Stimulated activated CD4-positive, alpha-beta T cell treated with anti-CD3 and anti-CD28 coated beads, TNF-alpha, amount 100 ng/mL, for 1 hour (primary cell): ENCODE results near the gene HOXD12.

Experiments
- DNase-seq, 3 donors: peaks; one replicate each; pipeline ENCODE4 v3.0.0-alpha.2; 2020; ENCODE audit warnings: low read depth in 3 of 3, low spot score in 1 of 3

The HOXD12 gene

GRCh38 chr2:176099728-176100546 lies at the start of gene HOXD12:
HOXD12 (plus strand) TSS chr2:176099795; CDS start chr2:176099802, 7 bp downstream.
- DNase-seq = no peak

GRCh38 chr2:176056406-176056805 lies 43.2 kb upstream of the HOXD12 start:
- DNase-seq = no peak

GRCh38 chr2:176063958-176064357 lies 35.6 kb upstream of the HOXD12 start:
- DNase-seq = no peak

GRCh38 chr2:176066645-176067588 lies 32.7 kb upstream of the HOXD12 start:
- DNase-seq = no peak

- no peak for DNase-seq
Measured at GRCh38 chr2:176067589-176068418, 31.8 kb upstream of the HOXD12 start.

- DNase-seq = no peak
Measured at GRCh38 chr2:176068419-176068832, 31.2 kb upstream of the HOXD12 start.

GRCh38 chr2:176071330-176072291 lies 28.0 kb upstream of the HOXD12 start:
- no peak for DNase-seq

- no peak for DNase-seq
Measured at GRCh38 chr2:176072292-176072669, 27.3 kb upstream of the HOXD12 start.

GRCh38 chr2:176072951-176073904 lies 26.4 kb upstream of the HOXD12 start:
- no peak for DNase-seq

GRCh38 chr2:176074919-176075425 lies 24.6 kb upstream of the HOXD12 start:
- DNase-seq = no peak

GRCh38 chr2:176075481-176075880 lies 24.1 kb upstream of the HOXD12 start:
- DNase-seq = no peak

GRCh38 chr2:176076063-176076462 lies 23.5 kb upstream of the HOXD12 start:
- DNase-seq = no peak

GRCh38 chr2:176076796-176077195 lies 22.8 kb upstream of the HOXD12 start:
- no peak for DNase-seq

GRCh38 chr2:176078541-176079284 lies 20.9 kb upstream of the HOXD12 start:
- DNase-seq = no peak

GRCh38 chr2:176079285-176079830 lies 20.2 kb upstream of the HOXD12 start:
- DNase-seq = no peak

- DNase-seq = no peak
Measured at GRCh38 chr2:176079831-176080539, 19.6 kb upstream of the HOXD12 start.
